K562 (cell line): ENCODE measurements around the gene FAM83F.

ENCODE experiments used
- ESRRB ChIP-seq: fragments of 250-450 bp; sonication (Bioruptor Pico); IDR thresholded peaks from 2 replicates; pipeline ENCODE4 v1.5.0; 2020; ENCODE audit warnings: mild to moderate bottlenecking, moderate library complexity, borderline replicate concordance
- POLR2A ChIP-seq: fragments of 450-650 bp; conservative IDR thresholded peaks from 2 replicates; pipeline ENCODE4 v1.6.1; 2016

DNA sequence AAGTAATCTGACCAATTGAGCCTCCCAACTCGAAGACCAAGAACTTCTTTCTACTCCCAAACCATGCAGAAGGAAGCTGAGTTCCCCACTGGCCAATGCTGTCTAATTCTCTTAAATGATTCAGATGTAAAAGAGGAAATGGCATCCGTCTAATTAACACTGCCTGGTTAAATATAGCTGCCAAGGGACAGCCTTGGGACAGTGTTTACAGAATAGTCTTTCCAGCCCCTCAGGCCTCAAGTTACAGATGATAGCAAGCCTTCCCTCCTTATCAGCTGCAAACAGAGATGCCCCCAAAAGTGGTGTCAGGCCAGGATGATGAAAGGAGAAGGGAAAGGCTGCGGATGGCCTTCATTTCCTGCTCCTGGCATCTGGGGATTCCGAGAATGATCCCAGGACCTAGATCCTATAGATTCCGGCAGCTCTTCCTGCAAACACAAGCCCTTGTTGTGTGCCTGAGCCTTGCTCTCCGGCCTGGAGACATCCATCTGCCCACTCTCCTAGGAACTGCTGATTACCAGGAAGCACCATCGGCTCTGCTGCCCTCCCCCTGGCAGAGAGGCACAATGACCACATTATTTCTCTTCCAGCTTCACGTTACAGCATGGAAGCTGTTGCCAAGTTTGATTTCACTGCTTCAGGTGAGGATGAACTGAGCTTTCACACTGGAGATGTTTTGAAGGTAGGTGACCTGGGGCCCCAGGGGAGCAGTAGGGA lies 48.1 kb upstream of the FAM83F start:
- no peak for TF ChIP-seq ESRRB (CRISPR knock-in tag)
- peak; percentile 59 for TF ChIP-seq POLR2A
